Measurements from ENCODE around the gene SLC44A5.
"Not testable (repeated sequence)": the region's sequence is repeated elsewhere in the genome, so short reads cannot be mapped to it uniquely, and the experiment has no call there.

The SLC44A5 gene

DNA sequence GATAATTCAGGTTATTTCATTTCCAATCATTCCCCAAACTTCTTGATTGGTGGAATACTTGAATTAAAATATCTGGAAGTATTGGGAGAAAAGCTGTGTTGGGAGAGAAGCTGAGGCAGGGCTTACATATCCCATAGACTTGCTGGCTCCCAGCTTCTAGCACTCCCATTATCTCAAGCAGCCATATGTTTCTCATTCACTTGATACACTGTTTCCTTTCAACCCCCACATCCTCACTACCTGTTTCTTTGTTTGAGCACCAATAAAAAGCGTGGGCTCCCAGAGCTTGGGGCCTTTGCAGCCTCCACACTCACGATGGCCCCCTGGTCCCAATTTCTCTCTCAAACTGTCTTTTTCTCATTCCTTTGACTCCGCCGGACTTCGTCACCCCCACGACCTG lies 256.6 kb downstream of the SLC44A5 start:
- DNase-seq, result not testable (repeated sequence)

- no peak for DNase-seq
These were observed 257.9 kb downstream of the SLC44A5 start for GRCh38 chr1:75353051-75353450.

- DNase-seq, result no peak
These were observed 265.2 kb downstream of the SLC44A5 start for GRCh38 chr1:75345538-75346292.

DNA sequence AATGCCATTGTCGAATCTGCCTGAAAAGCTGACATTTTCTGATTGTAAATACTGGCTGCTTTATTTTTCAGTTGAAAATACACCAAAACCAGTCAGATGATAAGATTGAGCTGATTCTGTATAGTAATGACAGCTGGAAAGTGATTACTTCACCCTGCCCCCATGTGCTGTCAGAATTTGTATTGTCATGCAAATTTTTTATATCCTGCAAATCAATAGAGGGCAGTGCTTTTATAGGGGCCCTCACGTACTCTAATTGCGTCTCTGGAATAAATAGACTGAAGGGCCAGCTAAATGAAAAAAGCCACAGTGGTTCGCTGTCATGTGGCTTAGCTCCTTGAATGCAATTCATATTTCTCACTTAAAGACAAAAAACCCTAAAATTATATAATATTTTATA lies 268.1 kb downstream of the SLC44A5 start:
- DNase-seq, result peak; percentile 30 to 85 (median 57)

- no peak for DNase-seq
These were observed 269.4 kb downstream of the SLC44A5 start for GRCh38 chr1:75341537-75341936.

GRCh38 chr1:75338616-75339483 lies 272.1 kb downstream of the SLC44A5 start:
- DNase-seq, result peak; percentile 55 to 85 (median 77)

GRCh38 chr1:75334876-75335389 lies 276.0 kb downstream of the SLC44A5 start:
- no peak for DNase-seq

DNA sequence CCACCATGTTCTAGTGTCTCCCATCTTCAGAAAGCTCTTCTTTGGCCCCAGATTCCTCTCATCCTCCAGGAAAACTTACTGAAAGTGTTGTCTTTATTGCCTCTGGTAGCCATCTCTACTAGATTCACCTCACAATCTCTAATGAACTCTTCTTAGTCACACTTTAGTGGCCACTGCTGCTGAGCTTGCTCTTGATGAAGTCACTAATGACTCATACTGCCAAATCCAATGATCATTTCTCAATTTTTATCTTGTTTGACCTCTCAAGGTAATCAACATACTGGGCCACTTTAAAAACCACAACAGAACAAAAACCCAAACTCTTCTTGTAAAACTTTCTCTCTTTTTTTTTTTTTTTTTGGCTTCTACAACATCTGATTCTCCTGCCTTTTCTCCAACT lies 280.3 kb downstream of the SLC44A5 start:
- no peak for DNase-seq

DNA sequence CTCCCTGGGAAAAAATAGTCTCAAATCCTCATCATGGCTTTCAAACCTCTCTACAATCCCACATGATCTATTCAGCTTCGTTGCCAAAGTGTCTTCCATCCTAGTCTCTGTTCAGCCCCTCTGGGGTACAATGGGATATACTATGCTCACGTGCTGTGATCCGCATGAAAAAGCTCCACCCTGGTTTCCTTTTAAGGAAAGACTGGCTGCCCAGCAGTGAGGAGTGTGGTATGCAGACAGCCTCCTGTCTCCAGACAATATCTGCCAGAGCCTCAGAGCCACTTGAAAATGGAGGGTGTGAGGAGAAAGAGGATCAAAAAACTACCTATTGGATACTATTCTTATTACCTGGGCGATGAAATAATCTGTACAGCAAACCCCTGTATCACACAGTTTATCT lies 282.2 kb downstream of the SLC44A5 start:
- DNase-seq, result no peak

GRCh38 chr1:75327395-75327794 lies 283.5 kb downstream of the SLC44A5 start:
- DNase-seq, result no peak

GRCh38 chr1:75317976-75318375 lies 292.9 kb downstream of the SLC44A5 start:
- no peak for DNase-seq

GRCh38 chr1:75316230-75316629 lies 294.7 kb downstream of the SLC44A5 start:
- no peak for DNase-seq

GRCh38 chr1:75312620-75313019 lies 298.3 kb downstream of the SLC44A5 start:
- no peak for DNase-seq

- no peak for DNase-seq
These were observed 300.8 kb downstream of the SLC44A5 start for GRCh38 chr1:75310067-75310466.

- DNase-seq, result peak in 2 of 3 experiments; percentile 2 to 41
These were observed 302.5 kb downstream of the SLC44A5 start for GRCh38 chr1:75308365-75308764.

- DNase-seq, result no peak
These were observed 305.9 kb downstream of the SLC44A5 start for GRCh38 chr1:75305061-75305460.

DNA sequence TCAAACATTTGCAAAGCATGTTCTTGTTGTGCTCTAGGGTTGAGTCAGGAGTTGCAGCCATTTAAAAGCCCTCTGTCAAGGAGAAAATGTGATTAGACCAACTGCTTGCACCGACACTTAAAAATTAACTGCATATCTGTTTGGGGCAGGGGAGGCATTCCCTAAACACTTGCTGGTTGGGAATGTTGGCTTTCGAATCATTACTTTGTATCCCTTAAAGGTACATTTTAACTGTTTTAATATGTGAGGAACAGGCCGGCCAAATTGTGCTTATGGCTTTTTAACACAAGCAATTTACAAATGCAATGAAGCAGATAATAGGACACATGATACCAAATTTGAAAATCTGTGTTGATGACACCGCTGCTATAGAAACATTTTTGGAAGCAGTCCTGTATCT lies 317.6 kb downstream of the SLC44A5 start:
- DNase-seq, result peak in 2 of 3 experiments; percentile 5 to 84

DNA sequence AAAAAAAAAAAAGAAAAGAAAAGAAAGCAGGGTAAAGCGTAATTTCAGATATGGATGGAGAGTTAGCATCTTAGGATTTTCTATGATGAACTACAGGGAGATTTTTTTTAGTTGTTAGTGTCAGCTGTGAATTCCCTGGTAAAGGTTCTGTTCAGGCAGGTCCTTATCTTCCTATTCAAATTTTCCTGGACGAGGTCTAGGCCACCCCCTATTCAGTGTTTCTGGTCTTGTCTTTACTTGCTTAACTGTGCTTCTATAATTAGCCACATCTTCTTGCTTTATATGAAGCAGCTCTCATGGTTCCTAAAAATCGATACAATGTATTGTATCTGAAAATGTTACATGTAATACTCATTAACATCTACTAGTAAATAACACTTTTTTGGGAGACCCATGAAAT lies 318.9 kb downstream of the SLC44A5 start:
- DNase-seq, result no peak

GRCh38 chr1:75276385-75276784 lies 334.5 kb downstream of the SLC44A5 start:
- no peak for DNase-seq

DNA sequence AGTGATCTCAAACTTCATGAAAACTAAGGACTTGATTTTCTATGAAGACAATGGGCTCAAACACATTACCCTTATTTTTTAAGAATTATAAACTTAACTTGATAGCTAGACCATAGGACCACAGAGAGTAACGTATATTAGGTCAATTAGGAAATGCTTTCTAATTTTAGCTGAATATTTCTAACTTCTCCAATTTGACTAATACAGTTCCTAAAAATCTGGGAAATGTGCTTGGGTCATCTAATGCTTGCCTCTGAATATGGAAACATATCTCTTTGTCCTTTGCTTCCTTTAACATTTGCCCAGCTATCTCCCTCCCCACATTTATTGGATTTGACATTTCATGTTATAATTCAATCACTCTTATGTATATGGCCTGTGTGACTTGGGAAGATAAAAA lies 335.3 kb downstream of the SLC44A5 start:
- DNase-seq, result no peak

GRCh38 chr1:75274920-75275506 lies 335.9 kb downstream of the SLC44A5 start:
- no peak for DNase-seq

DNA sequence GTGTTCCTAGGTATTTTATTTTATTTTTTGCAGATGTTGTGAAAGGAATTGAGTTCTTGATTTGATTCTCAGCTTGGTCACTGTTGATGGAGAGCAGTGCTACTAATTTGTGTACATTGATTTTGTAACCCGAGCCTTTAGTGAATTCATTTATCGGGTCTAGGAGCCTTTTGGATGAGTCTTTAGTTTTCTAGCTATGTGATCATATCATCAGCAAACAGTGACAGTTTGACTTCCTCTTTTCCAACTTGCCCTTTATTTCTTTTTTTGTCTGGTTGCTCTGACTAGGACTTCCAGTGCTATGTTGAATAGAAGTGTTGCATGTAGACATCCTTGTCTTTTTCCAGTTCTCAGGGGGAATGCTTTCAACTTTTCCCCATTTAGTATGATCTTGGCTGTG lies 337.8 kb downstream of the SLC44A5 start:
- no peak for DNase-seq

DNA sequence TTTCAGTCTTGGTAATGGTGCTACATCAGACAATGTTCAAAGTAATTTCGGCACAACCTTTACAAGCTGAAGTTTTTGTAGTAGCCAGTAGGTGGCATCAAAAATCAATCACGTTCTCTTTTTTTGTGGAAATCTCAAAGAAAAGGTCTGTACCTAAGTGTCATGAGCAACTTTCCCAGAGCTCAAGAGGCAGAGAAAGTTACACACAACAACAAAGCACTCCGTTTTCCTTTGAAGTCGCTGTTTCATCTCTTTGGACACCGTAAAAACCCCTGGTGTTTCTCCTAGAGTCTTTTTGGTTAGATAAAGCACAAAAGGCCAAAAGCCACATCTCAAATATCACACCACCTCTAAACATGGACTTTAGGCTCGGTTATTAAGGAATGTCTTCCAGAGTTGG lies 345.1 kb downstream of the SLC44A5 start:
- DNase-seq, result peak; percentile 42 to 79 (median 75)

All from NCI-H1417 (cell line).